Measurements from ENCODE around the gene SIK3. TPM values are rescaled to one million over a fixed set of nuclear protein-coding genes. Genes with fewer than 3 reads are reported as not detected.

The SIK3 gene
- total and polyA plus RNA-seq, 2 experiments from 2014 or later = 6.1 to 33.9 TPM

DNA sequence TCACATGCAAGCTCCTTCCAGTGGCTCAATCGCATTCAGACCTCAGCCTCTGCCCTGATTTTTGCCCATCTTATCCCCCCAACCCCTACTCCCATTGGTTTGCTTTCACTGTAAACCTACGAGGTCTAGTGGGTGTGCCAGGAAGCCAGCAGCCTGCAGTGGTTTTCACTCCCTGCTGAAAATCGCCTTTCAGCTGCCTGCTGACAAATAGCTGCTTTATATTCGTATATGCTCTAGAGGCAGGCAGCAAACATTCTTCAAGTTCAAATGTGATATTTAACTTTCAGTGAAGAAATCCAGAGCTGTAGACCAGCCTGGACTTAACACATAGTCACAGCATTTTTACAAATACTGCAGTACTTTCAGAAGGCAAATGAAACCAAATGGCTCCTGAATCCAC is 168.1 kb downstream of the SIK3 start:
- H3K4me3 ChIP-seq = no peak overlapping the region
- Mint-ChIP-seq H3K27ac (peak overlapping the region; percentile 7; the same call in 1 of the 2 replicates), H3K27me3 (ENCODE audit: insufficient read depth, low read depth, poor library complexity) (peaks cover 3% of the 10 kb centered on the region), H3K4me3 (no peak overlapping the region), H3K4me1 (peaks cover 24% of the 10 kb centered on the region), H3K36me3 (ENCODE audit: low read depth) (peaks cover 8% of the 10 kb centered on the region; the same call in 2 of the 3 replicates), H3K9me3 (no peaks in the 10 kb centered on the region)
- DNase-seq (ENCODE audit: low spot score) (peak; percentile 39), ATAC-seq (peak; percentile 77)
- no peaks in the 10 kb centered on the region for H3K27me3 ChIP-seq (ENCODE audit: insufficient read depth)
- H3K4me2 ChIP-seq = peak overlapping the region; percentile 35
- no peak overlapping the region for H2AFZ ChIP-seq
- H3F3A ChIP-seq (replicated peaks; ENCODE audit: low read depth) = no peaks in the 10 kb centered on the region
- H3K27ac ChIP-seq (ENCODE audit: low read depth) = no peak overlapping the region
- no peaks in the 10 kb centered on the region for H3K79me2 ChIP-seq (replicated peaks; ENCODE audit: insufficient read depth)
- H3K4me1 ChIP-seq (ENCODE audit: insufficient read depth) = peaks cover 24% of the 10 kb centered on the region
- H3K9me2 ChIP-seq (ENCODE audit: insufficient read depth) = no peaks in the 10 kb centered on the region
- TF ChIP-seq, protein P1, sequence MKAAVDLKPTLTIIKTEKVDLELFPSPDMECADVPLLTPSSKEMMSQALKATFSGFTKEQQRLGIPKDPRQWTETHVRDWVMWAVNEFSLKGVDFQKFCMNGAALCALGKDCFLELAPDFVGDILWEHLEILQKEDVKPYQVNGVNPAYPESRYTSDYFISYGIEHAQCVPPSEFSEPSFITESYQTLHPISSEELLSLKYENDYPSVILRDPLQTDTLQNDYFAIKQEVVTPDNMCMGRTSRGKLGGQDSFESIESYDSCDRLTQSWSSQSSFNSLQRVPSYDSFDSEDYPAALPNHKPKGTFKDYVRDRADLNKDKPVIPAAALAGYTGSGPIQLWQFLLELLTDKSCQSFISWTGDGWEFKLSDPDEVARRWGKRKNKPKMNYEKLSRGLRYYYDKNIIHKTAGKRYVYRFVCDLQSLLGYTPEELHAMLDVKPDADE (IDR thresholded peaks at IDR 0.05) = no peak
- TF ChIP-seq NANOG (IDR thresholded peaks at IDR 0.05; ENCODE audit: borderline replicate concordance) (no peak), ZNF331 (CRISPR knock-in tag; IDR thresholded peaks at IDR 0.05; ENCODE audit: low read depth) (no peak)
- no peaks in the 10 kb centered on the region; the same call in none of the 2 replicates for H3K36me3 ChIP-seq (ENCODE audit: insufficient read depth)
- peaks cover 6% of the 10 kb centered on the region; the same call in 1 of the 2 replicates for H4K20me1 ChIP-seq (replicated peaks; ENCODE audit: insufficient read depth)

DNA sequence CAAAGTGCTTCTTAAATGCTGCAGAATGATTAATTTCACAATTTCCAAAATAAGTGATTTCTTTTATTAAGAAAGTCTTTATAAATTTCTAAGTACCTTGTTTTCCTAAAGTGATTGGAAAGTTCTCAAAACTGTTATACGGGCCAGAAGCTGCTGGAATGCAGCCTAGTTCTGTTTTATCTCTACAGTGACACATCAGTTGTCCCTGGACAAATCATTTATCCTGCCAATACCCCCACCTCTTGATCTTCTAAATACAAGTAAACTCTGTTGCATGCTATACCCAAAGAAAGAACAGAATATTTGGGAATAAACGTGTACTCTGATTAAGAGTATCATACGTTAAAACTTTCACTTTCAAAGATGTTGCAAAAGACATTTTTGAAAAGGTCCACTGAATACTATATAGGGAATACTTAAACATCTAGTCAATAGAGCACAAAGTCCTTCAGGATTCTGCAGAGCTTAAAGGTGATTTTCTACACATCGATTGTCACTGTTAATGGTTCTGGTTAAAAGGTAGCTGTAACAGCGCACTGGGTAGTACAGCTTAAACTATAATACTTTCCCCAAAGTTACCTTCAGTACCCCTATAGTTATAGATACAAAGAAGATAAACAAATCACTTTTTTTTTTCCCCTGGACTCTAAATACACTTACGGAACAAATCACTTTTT is 168.7 kb downstream of the SIK3 start:
- no peak overlapping the region for H3K4me3 ChIP-seq
- no peaks in the 10 kb centered on the region for H3K27me3 ChIP-seq (ENCODE audit: insufficient read depth)
- Mint-ChIP-seq H3K27me3 (ENCODE audit: insufficient read depth, low read depth, poor library complexity) (peaks cover 3% of the 10 kb centered on the region), H3K27ac (no peak overlapping the region), H3K4me1 (peaks cover 26% of the 10 kb centered on the region), H3K9me3 (no peaks in the 10 kb centered on the region), H3K36me3 (ENCODE audit: low read depth) (peaks cover 13% of the 10 kb centered on the region; the same call in 2 of the 3 replicates), H3K4me3 (no peak overlapping the region)
- H4K20me1 ChIP-seq (replicated peaks; ENCODE audit: insufficient read depth) = peaks cover 6% of the 10 kb centered on the region; the same call in 1 of the 2 replicates
- no peaks in the 10 kb centered on the region for H3K9me2 ChIP-seq (ENCODE audit: insufficient read depth)
- H3K36me3 ChIP-seq (ENCODE audit: insufficient read depth) = no peaks in the 10 kb centered on the region; the same call in none of the 2 replicates
- DNase-seq (ENCODE audit: low spot score) = no peak
- no peak for ATAC-seq
- peaks cover 24% of the 10 kb centered on the region for H3K4me1 ChIP-seq (ENCODE audit: insufficient read depth)
- H3K27ac ChIP-seq (ENCODE audit: low read depth) = no peak overlapping the region
- H3F3A ChIP-seq (replicated peaks; ENCODE audit: low read depth) = no peaks in the 10 kb centered on the region
- no peak overlapping the region for H3K4me2 ChIP-seq
- H2AFZ ChIP-seq = no peak overlapping the region
- no peaks in the 10 kb centered on the region for H3K79me2 ChIP-seq (replicated peaks; ENCODE audit: insufficient read depth)
- TF ChIP-seq CREB1 (CRISPR knock-in tag; IDR thresholded peaks at IDR 0.05; ENCODE audit: low read depth) = no peak
- TF ChIP-seq, protein P2, sequence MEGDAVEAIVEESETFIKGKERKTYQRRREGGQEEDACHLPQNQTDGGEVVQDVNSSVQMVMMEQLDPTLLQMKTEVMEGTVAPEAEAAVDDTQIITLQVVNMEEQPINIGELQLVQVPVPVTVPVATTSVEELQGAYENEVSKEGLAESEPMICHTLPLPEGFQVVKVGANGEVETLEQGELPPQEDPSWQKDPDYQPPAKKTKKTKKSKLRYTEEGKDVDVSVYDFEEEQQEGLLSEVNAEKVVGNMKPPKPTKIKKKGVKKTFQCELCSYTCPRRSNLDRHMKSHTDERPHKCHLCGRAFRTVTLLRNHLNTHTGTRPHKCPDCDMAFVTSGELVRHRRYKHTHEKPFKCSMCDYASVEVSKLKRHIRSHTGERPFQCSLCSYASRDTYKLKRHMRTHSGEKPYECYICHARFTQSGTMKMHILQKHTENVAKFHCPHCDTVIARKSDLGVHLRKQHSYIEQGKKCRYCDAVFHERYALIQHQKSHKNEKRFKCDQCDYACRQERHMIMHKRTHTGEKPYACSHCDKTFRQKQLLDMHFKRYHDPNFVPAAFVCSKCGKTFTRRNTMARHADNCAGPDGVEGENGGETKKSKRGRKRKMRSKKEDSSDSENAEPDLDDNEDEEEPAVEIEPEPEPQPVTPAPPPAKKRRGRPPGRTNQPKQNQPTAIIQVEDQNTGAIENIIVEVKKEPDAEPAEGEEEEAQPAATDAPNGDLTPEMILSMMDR (conservative IDR thresholded peaks at IDR 0.05; ENCODE audit: low read depth in 2 of 2) = no peak
- TF ChIP-seq, protein P3, sequence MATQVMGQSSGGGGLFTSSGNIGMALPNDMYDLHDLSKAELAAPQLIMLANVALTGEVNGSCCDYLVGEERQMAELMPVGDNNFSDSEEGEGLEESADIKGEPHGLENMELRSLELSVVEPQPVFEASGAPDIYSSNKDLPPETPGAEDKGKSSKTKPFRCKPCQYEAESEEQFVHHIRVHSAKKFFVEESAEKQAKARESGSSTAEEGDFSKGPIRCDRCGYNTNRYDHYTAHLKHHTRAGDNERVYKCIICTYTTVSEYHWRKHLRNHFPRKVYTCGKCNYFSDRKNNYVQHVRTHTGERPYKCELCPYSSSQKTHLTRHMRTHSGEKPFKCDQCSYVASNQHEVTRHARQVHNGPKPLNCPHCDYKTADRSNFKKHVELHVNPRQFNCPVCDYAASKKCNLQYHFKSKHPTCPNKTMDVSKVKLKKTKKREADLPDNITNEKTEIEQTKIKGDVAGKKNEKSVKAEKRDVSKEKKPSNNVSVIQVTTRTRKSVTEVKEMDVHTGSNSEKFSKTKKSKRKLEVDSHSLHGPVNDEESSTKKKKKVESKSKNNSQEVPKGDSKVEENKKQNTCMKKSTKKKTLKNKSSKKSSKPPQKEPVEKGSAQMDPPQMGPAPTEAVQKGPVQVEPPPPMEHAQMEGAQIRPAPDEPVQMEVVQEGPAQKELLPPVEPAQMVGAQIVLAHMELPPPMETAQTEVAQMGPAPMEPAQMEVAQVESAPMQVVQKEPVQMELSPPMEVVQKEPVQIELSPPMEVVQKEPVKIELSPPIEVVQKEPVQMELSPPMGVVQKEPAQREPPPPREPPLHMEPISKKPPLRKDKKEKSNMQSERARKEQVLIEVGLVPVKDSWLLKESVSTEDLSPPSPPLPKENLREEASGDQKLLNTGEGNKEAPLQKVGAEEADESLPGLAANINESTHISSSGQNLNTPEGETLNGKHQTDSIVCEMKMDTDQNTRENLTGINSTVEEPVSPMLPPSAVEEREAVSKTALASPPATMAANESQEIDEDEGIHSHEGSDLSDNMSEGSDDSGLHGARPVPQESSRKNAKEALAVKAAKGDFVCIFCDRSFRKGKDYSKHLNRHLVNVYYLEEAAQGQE (IDR thresholded peaks at IDR 0.05; ENCODE audit: unreplicated experiment) = no peak
- no peak for TF ChIP-seq ZNF114 (CRISPR knock-in tag; IDR thresholded peaks at IDR 0.05)
- TF ChIP-seq, protein P1 (IDR thresholded peaks at IDR 0.05) = no peak

All from GM23338 (cell line).